ENCODE data around the gene ELMO1.

GRCh38 chr7:37255327-37255944 is 193.2 kb downstream of the ELMO1 start:
- no peak for TF ChIP-seq CTCF (IDR thresholded peaks at IDR 0.05; ENCODE audit: borderline replicate concordance, extremely low read depth, low read length, poor library complexity, severe bottlenecking)
- TF ChIP-seq EZH2 (IDR thresholded peaks at IDR 0.05; ENCODE audit: borderline replicate concordance, low read depth, low read length, severe bottlenecking) = no peak

Measured in DND-41 (cell line).